Ectodermal cell (in vitro differentiated cells): ENCODE measurements around the gene ZMYND8.

Experiments
- H3K27ac ChIP-seq: 2 replicates; pipeline ENCODE4 v1.7.0; 2013; ENCODE audit warnings: mild to moderate bottlenecking, low read depth, low read length; ENCODE audit not compliant: insufficient read depth, poor library complexity, severe bottlenecking
- H3K27me3 ChIP-seq: 2 replicates; pipeline ENCODE4 v1.7.0; 2013; ENCODE audit warnings: mild to moderate bottlenecking, low read length; ENCODE audit not compliant: insufficient read depth, control insufficient read depth, poor library complexity, severe bottlenecking
- H3K36me3 ChIP-seq: one replicate; pipeline ENCODE4 v1.7.0; 2013; ENCODE audit warnings: low read length; ENCODE audit not compliant: control insufficient read depth, insufficient read depth
- H3K4me1 ChIP-seq: one replicate; pipeline ENCODE4 v1.7.0; 2013; ENCODE audit warnings: low read length; ENCODE audit not compliant: control insufficient read depth, insufficient read depth
- H3K4me3 ChIP-seq: 2 replicates; pipeline ENCODE4 v1.7.0; 2013; ENCODE audit warnings: low read depth, low read length, control low read depth; ENCODE audit not compliant: insufficient read depth
- H3K9me3 ChIP-seq: 2 replicates; pipeline ENCODE4 v1.7.0; 2013; ENCODE audit warnings: mild to moderate bottlenecking, low read length, moderate library complexity; ENCODE audit not compliant: control insufficient read depth
- WGBS, 2 experiments: methylation state at CpG; one replicate each; pipeline ENCODE4 v1.1.7; 2013; ENCODE audit warnings: missing lambda C conversion rate in 2 of 2; 5-methylcytosine and 5-hydroxymethylcytosine counted together

Gene ZMYND8

DNA sequence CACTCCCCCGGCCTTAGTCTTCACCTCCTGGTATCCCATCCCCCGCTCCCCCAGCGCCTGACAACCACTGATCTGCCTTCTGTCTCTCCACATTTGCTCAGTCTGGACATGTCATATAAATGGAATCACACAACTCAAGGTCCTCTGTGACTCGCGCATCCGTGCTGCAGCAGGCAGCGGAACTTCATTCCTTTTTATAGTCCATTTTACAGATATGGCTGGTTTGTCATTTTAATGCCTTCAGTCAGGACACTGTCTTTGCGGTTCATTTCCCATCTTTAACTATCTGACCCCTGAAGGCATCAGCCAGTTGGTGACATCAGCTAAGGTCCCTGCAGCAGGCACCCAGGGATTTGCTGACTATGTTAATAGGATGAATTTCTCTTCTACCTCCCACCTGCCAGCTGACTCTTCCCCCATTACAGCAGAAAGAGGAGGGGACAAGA lies 125.7 kb downstream of the ZMYND8 start:
- Histone ChIP-seq H3K36me3 (peaks cover 40% of the 10 kb centered on the region), H3K27me3 (no peaks in the 10 kb centered on the region), H3K4me3 (no peak overlapping the region), H3K9me3 (no peaks in the 10 kb centered on the region), H3K27ac (no peak overlapping the region), H3K4me1 (no peaks in the 10 kb centered on the region)
- 96 to 97% methylated on average over 8 of the region's 8 CpGs for WGBS, 2 experiments

DNA sequence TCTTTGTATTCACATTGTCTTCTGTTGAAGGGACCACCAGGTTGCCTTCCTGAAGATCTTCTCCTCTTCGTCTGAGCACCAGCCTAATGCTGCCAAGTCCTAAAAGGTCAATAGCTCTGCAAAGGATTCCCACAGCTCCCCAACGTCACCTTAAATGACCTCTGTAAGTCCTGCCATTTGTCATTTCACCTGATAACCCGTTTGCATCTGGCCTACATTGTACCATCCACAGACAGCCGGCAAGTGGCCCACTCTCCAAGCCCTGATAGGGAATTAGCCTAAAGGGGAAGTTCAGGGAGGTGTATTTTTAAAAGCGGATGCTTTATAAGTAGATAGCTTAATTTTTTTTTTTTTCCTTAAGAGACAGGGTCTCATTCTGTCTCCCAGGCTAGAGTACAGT lies 127.8 kb downstream of the ZMYND8 start:
- Histone ChIP-seq H3K27ac (no peak overlapping the region), H3K36me3 (peaks cover 31% of the 10 kb centered on the region), H3K4me1 (no peaks in the 10 kb centered on the region), H3K9me3 (no peaks in the 10 kb centered on the region), H3K27me3 (no peaks in the 10 kb centered on the region), H3K4me3 (no peak overlapping the region)
- 92 to 96% methylated on average over 5 of the region's 5 CpGs for WGBS, 2 experiments

DNA sequence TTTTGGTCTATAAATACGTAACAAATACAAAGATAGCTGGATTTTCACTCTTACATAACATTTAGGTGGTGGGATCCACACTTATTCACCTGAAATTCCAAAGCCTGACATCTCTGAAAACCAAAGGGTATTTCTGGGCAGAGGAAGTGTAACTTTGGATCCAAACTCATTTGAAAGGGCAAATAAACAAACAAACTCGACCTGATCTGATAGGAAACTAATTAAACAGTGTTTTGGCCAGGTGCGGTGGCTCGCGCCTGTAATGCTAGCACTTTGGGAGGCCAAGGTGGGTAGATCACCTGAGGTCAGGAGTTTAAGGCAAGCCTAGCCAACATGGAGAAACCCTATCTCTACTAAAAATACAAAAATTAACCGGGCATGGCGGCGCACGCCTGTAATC lies 128.9 kb downstream of the ZMYND8 start:
- Histone ChIP-seq H3K27me3 (no peaks in the 10 kb centered on the region), H3K9me3 (no peaks in the 10 kb centered on the region), H3K27ac (no peak overlapping the region), H3K4me1 (no peaks in the 10 kb centered on the region), H3K36me3 (peaks cover 40% of the 10 kb centered on the region), H3K4me3 (no peak overlapping the region)
- whole genome bisulfite sequencing, 2 experiments = 97 to 98% methylated on average over 8 to 9 of the region's 9 CpGs

DNA sequence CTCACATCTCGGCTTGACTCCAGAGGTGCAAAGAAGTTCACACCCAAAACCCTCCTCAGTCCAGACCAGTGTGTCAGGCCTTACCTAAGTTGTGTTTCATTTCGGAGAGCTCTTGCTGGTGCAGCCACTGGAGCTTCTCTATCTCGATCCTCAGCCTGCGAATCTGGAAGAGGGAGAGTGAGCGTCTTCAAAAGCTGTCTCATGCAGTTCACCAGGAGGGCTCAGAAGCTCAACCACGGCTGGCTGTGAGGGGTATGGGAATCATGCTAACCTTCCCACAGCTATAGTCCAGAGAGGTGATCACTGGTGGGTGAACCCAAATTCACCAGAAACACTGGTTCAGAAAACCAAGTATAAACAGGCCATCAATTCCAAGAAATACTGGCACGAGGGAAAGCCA lies 129.4 kb downstream of the ZMYND8 start:
- 88 to 90% methylated on average over 6 to 7 of the region's 7 CpGs for WGBS, 2 experiments
- H3K27ac ChIP-seq = no peak overlapping the region
- H3K9me3 ChIP-seq = no peaks in the 10 kb centered on the region
- no peaks in the 10 kb centered on the region for H3K27me3 ChIP-seq
- no peak overlapping the region for H3K4me3 ChIP-seq
- H3K4me1 ChIP-seq = no peaks in the 10 kb centered on the region
- H3K36me3 ChIP-seq = peaks cover 40% of the 10 kb centered on the region

DNA sequence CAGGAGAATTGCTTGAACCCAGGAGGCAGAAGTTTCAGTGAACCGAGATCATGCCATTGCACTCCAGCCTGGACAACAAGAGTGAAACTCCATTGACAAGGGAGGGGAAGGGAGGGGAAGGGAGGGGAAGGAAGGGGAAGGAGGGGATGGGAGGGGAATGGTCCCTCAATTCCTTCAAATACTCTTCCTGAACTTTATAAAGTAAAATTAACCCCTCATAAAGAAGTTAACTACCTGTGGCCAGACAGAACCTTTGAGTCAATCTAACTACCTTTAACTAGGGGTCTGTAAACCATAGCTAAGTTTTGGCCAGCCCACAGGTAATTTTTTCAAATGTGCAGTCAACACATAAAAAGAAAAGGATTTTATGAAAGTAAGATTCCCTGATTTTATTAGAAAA lies 131.0 kb downstream of the ZMYND8 start:
- Histone ChIP-seq H3K27ac (no peak overlapping the region), H3K4me3 (no peak overlapping the region), H3K36me3 (peaks cover 45% of the 10 kb centered on the region)

DNA sequence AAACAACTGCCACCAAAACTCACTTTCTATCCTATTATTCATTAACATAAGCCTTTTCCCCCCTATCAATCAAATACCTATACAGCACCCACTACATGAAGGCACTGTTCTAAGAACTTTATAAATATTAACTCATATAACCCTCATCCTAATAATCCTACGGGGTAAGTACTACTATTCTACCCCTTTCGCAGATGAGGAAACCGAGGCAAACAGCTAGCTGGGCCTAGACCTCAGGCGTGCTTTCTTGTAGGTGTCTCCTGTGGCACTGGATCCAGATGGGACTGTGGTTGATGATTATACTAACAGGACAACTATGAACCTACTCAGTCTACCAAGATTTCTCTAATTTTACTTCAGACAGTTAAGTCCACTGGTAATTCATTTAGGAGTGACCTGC lies 131.6 kb downstream of the ZMYND8 start:
- Histone ChIP-seq H3K4me1 (no peaks in the 10 kb centered on the region), H3K36me3 (peaks cover 45% of the 10 kb centered on the region), H3K27me3 (no peaks in the 10 kb centered on the region), H3K4me3 (no peak overlapping the region), H3K9me3 (no peaks in the 10 kb centered on the region), H3K27ac (no peak overlapping the region)
- WGBS, 2 experiments = 95 to 96% methylated on average over 4 of the region's 4 CpGs

More for the DNA sequence above, 131.0 kb downstream of the ZMYND8 start:
- 90 to 95% methylated on average over 1 of the region's 1 CpG for WGBS, 2 experiments
- H3K27me3 ChIP-seq = no peaks in the 10 kb centered on the region
- no peaks in the 10 kb centered on the region for H3K9me3 ChIP-seq
- no peaks in the 10 kb centered on the region for H3K4me1 ChIP-seq

DNA sequence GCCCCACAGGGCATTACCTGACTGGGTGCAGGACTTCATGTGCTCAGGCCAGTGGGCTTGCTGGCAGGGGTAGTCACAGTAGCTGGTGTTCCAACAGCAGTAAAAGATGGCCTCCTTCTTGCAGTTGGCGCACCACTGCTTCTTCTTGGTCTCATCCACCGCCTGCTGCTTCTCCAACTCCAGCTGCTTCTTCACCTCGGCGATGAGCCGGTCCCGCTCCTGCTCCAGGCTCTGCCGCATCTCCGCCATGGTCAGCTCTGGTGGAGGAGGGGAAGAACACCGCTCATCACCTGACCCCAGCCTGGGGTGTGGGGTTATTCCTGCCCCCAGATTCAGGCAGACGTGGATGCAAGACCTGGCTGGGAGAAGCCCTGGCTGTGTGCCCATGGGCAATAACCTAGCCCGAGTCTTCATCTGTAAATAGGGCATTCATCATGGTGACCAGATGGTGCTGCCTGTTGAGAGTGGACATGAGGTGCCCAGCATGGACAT lies 132.2 kb downstream of the ZMYND8 start:
- Histone ChIP-seq H3K9me3 (no peaks in the 10 kb centered on the region), H3K4me1 (no peaks in the 10 kb centered on the region), H3K4me3 (no peak overlapping the region), H3K27me3 (no peaks in the 10 kb centered on the region), H3K27ac (no peak overlapping the region), H3K36me3 (peaks cover 45% of the 10 kb centered on the region)
- 96% methylated on average over 11 of the region's 11 CpGs for WGBS, 2 experiments

DNA sequence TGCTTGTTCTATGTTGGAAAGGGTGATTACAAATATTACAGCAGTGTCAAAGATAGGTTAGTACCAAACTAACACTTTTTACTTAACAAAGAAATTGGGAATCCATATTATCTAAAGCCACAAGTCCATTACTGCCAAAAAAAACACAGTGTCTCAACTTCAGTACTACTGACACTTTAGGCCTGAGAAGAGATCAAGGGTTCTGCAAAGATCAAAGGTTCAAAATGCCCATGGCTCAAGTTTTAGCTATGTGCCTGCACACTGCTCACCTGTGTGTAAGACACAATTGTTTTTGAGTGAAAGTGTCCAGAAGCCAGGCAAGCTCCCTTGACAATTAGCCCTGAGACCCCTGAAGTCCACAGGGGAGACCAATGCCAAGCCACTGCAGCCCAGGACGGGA lies 132.6 kb downstream of the ZMYND8 start:
- Histone ChIP-seq H3K4me1 (no peaks in the 10 kb centered on the region), H3K36me3 (peaks cover 43% of the 10 kb centered on the region), H3K27me3 (no peaks in the 10 kb centered on the region), H3K9me3 (no peaks in the 10 kb centered on the region), H3K4me3 (no peak overlapping the region), H3K27ac (no peak overlapping the region)
- 92 to 96% methylated on average over 1 of the region's 1 CpG for WGBS, 2 experiments

DNA sequence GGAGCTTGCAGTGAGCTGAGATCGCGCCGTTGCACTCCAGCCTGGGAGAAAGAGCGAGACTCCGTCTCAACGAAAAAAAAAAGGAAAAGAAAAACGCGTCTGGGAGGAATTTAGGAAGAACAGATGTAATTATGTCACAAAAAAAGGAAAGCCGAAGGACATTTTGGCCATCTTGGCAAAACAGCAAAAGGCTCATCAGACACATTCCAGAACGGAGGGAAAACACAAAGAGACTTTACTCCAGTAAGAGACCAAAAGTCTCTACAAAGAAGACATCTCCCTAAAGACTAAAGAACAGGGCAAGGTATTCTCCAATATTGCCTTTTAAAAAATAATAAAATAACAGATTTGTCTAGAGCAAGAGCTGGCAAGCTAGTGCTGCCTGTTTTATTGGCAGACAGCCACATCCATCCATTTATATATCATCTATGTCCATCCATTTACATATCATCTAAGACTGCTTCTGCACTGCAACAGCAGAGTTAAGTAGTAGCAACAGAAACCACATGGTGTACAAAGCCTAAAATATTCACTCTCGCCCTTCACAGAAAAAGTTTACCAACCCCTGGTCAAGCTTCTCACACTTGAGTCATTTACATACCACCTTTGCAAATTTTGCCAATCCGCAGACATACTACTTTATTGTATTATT lies 133.9 kb downstream of the ZMYND8 start:
- Histone ChIP-seq H3K27me3 (no peaks in the 10 kb centered on the region), H3K4me3 (no peak overlapping the region), H3K36me3 (peaks cover 48% of the 10 kb centered on the region), H3K4me1 (no peaks in the 10 kb centered on the region), H3K9me3 (no peaks in the 10 kb centered on the region), H3K27ac (no peak overlapping the region)
- 91 to 95% methylated on average over 11 of the region's 12 CpGs for WGBS, 2 experiments

DNA sequence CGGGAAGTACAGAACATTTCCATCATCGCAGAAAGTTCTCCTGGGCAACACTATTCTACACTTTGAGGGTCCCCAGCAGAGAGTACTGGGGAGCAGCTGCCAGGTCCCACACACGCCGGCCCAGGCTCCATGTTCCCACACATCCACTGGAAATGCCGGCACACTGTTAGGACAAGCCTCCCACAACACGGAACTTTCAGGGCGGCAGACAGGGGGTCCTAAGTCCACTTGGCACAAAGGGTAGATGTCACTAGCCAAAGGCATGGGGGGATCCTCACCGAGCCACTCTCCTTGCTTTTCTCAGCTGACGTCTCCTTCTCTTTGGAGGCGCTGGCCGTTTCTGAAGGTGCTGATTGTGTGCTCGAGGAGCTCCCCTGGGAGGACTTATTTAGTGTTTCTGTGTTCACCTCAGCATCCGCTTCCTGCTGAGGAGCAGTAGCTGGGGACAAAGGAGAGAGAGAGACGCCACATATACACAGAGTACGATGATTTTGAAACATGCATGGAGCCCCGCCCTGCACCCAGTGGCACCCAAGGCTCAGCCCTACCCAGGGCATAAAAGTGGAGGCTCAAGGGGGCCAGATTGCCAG lies 135.4 kb downstream of the ZMYND8 start:
- H3K4me3 ChIP-seq = no peak overlapping the region
- H3K4me1 ChIP-seq = no peaks in the 10 kb centered on the region
- 92 to 95% methylated on average over 16 of the region's 16 CpGs for WGBS, 2 experiments
- H3K9me3 ChIP-seq = no peaks in the 10 kb centered on the region
- no peak overlapping the region for H3K27ac ChIP-seq
- peaks cover 39% of the 10 kb centered on the region for H3K36me3 ChIP-seq
- no peaks in the 10 kb centered on the region for H3K27me3 ChIP-seq
